HEK293T (cell line): ENCODE data around the gene GSG1L2.

Experiments used
- ARNT ChIP-seq: fragments of 450-650 bp; IDR thresholded peaks from 2 replicates; pipeline ENCODE4 v1.6.1; 2017; ENCODE audit warnings: mild to moderate bottlenecking
- BHLHE40 ChIP-seq: fragments of 450-650 bp; IDR thresholded peaks from 2 replicates; pipeline ENCODE4 v1.6.1; 2016; ENCODE audit warnings: mild to moderate bottlenecking, moderate library complexity, borderline replicate concordance
- CTBP1 ChIP-seq: fragments of 450-650 bp; IDR thresholded peaks from 2 replicates; pipeline ENCODE4 v1.6.1; 2016; ENCODE audit warnings: borderline replicate concordance
- ELF4 ChIP-seq: fragments of 450-650 bp; IDR thresholded peaks from 2 replicates; pipeline ENCODE4 v1.6.1; 2017; ENCODE audit warnings: antibody characterized with exemption
- FOXA1 ChIP-seq: fragments of 450-650 bp; IDR thresholded peaks from 2 replicates; pipeline ENCODE4 v1.6.1; 2016; ENCODE audit warnings: mild to moderate bottlenecking
- FOXM1 ChIP-seq: fragments of 450-650 bp; IDR thresholded peaks from 2 replicates; pipeline ENCODE4 v1.6.1; 2017; ENCODE audit warnings: mild to moderate bottlenecking, borderline replicate concordance
- HDGF ChIP-seq: fragments of 450-650 bp; IDR thresholded peaks from 2 replicates; pipeline ENCODE4 v1.6.1; 2017; ENCODE audit warnings: antibody characterized with exemption, borderline replicate concordance
- L3MBTL2 ChIP-seq: fragments of 450-650 bp; conservative IDR thresholded peaks from 2 replicates; pipeline ENCODE4 v1.6.1; 2016; ENCODE audit warnings: mild to moderate bottlenecking
- LEF1 ChIP-seq: fragments of 450-650 bp; IDR thresholded peaks from 2 replicates; pipeline ENCODE4 v1.6.1; 2017; ENCODE audit warnings: mild to moderate bottlenecking, borderline replicate concordance
- NFRKB ChIP-seq: fragments of 450-650 bp; IDR thresholded peaks from 2 replicates; pipeline ENCODE4 v1.6.1; 2016; ENCODE audit warnings: mild to moderate bottlenecking, moderate library complexity
- SP1 ChIP-seq: fragments of 450-650 bp; IDR thresholded peaks from 2 replicates; pipeline ENCODE4 v1.6.1; 2017
- SUZ12 ChIP-seq: fragments of 450-650 bp; IDR thresholded peaks from 2 replicates; pipeline ENCODE4 v1.6.1; 2016; ENCODE audit warnings: mild to moderate bottlenecking

DNA sequence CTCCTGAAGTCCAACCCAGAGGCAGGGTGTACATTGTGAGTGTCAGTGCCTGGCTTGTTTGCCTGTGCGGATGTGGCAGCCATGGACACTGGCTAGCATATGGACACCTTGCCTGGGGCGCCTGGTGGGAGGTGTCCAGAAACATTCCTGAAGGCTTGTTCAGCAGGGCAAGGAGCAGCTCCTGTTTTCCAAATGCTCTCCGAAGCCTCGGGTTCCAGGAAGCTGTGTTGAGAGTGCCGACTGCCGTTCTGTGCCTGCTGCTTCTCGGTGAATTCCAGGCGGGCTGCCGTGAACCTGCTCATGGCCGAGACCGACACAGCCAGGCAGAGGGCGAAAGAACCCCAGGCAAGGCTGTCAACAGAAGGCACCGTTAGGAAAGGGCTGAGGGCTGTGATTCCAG is 19.6 kb downstream of the GSG1L2 start:
- TF ChIP-seq NFRKB (no peak), ELF4 (no peak), SUZ12 (no peak), SP1 (no peak), BHLHE40 (no peak), LEF1 (no peak), FOXM1 (no peak), ARNT (no peak), CTBP1 (no peak), HDGF (no peak), L3MBTL2 (no peak), FOXA1 (no peak)
